Measurements from ENCODE around the gene CD300C. TPM values are rescaled to one million over a fixed set of nuclear protein-coding genes. Genes with fewer than 3 reads are reported as not detected.
A peak's percentile ranks its signal among the peaks of the same experiment; 100 is the strongest.
"Not testable (repeated sequence)": the region's sequence is repeated elsewhere in the genome, so short reads cannot be mapped to it uniquely, and the experiment has no call there.

CD300C gene
- polyA plus RNA-seq, 1 donor, result 0.18 TPM

DNA sequence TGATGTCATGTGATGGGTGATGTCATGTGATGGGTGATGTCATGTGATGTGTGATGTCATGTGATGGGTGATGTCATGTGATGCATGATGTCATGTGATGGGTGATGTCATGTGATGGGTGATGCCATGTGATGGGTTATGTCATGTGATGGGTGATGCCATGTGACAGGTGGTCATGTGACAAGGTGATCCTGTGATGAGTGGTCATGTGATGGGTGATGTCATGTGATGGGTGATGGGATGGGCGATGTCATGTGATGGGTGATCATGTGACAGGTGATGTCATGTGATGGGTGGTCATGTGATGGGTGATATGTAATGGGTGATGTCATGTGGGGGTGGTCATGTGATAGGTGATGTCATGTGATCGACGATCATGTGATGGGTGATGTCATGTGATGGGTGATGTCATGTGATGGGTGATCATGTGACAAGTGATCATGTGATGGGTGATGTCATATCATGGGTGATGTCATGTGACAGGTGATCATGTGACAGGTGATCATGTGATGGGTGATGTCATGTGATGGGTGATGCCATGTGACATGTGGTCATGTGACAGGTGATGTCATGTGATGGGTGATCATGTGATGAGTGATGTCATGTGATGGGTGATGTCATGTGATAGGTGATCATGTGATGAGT is 31.8 kb downstream of the CD300C start:
- DNase-seq, result no peak

DNA sequence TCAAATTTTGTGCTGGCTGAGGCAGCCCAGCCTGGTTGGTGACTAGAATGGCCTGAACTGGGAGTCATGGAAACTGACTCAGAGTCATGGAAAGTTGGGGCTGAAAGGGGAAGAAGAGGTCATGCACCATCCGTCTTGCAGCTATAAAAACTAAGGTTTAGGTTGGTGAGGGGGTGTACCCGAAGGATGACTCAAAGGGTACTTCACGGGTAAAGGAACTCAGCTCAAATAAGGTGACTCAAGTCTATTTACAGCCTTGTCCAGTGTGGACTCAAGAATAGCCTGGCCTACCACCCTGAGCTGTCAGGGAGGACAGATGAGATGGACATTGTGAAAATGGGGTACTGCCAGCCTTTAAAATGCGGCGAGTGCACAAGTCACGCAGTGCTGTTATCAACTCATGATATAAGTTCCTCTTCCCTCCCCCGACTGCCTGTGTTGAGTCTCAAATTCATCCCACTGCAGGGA is 33.3 kb downstream of the CD300C start:
- DNase-seq, result no peak

DNA sequence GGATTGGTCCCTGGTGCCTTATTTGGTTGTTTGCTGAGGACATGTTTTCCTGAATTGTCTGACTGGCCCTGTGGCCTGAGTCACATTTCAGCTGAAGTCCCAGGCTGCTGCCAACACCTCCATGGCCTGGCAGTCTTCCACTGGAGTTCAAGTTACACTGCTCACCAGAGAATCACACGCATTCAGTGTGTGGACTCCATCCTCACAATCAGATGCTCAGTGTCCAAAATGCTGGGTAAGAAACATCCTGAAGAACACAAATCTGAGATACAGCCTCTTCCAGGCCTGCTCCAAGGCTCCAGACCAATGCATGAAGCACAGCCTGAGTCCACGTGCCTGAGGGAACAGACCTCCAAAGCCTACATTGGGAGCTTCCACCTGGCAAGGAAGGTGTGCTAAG is 33.9 kb downstream of the CD300C start:
- DNase-seq, result no peak

DNA sequence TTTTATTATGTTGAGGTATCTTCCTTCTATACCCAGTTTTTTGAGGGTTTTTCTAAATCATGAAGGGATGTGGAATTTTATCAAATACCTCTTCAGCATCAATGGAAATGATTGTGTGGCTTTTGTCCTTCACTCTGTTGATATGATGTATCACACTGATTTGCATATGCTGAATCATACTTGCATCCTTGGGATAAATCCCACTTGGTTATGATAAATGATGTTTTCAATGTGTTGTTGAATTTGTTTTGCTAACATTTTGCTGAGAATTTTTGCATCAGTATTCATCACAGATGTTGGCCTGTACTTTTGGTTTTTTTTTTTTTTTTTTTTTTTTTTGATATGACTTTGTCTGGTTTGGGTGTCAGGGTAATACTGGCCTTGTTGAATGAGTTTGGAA is 37.8 kb downstream of the CD300C start:
- DNase-seq, result no peak

DNA sequence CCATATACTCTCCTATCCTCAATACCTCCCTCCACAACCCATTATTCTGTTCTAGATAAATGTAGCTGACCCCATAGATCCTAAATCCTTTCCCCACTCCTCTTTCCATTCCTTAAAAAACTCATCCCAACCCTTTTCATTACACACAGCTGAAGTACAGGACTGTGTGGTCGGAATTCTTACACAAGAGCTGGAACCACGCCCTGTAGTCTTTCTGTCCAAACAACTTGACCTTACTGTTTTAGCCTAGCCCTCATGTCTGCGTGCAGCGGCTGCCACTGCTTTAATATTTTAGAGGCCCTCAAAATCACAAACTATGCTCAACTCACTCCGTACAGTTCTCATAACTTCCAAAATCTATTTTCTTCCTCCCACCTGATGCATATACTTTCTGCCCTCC is 42.0 kb downstream of the CD300C start:
- DNase-seq, result not testable (repeated sequence)

DNA sequence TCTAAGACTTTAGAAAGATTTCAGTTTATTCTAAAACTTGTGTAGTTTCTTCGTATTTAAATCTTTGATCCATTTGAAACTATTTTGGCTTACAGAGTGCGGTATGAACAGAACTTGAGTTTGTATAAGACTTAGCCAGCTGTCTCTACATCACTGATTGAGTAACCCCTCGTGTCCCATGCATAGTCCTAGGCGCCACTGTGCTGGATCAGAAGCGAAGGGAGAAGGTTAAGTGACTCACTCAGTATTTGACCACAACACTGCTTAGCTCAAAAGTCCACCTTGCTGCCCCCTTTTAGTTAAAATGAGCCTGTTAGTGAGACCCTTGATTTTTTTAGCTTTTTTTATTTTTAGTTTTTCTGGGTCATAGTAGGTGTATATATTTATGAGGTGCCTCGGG is 43.1 kb downstream of the CD300C start:
- no peak for DNase-seq

DNA sequence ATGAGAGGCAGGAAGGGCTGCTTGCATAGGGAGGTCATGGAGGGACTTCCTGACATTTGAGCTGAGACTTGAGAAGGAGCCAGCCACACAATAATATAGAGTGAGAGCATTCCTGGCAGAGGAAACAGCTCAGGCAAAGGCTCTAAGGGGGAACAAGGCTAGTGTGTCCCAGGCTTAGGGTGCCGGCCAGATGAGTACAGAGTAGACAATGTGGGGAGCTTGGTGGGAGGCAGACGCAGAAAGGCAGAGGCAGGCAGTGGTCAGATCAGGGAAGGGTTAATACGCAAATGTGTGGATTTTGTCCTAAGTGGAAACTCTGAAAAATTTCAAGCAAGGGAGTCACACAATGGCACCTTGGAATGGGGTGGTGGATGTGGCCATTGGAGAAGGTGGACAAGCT is 45.9 kb downstream of the CD300C start:
- no peak for DNase-seq

DNA sequence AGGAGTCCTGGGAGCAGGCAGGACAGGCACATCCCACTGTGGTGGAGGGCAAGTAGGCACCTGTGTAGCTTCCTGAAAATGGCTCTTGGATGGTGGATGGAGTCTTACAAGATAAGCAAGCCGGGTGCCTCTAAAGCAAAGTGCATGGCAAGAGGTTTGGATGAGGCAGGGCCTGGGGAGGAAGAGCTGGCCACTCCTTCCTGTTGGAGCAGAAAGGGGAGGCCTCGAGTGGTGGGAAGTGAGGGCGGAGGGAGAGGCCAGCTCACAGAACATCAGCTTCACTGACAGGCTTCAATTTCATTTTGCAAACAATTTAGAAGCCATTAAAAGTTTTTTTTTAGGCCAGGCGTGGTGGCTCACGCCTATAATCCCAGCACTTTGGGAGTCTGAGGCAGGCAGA is 48.4 kb downstream of the CD300C start:
- DNase-seq, result no peak

DNA sequence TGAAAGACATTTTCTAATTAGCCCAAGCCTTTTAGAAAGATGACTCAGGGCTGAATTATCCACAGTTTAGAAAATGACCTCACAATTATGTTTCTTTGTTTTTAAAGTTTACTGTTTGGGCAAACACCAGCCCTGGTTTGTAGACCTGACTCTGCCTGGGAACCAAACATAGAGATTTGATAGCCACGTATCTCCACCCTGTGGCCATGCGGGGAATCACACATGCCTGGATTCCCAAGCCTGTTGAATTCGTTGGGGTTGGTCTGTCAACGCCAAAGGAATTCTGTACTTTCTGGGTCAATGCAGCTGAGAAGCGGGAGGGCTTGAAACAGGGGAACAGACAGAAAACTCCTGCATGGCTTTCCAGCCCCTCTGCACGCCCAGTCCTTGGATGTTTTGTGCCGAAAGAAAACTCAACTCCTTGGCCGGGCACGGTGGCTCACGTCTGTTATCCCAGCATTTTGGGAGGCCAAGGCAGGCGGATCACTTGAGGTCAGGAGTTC is 52.5 kb downstream of the CD300C start:
- DNase-seq, result peak; percentile 73

DNA sequence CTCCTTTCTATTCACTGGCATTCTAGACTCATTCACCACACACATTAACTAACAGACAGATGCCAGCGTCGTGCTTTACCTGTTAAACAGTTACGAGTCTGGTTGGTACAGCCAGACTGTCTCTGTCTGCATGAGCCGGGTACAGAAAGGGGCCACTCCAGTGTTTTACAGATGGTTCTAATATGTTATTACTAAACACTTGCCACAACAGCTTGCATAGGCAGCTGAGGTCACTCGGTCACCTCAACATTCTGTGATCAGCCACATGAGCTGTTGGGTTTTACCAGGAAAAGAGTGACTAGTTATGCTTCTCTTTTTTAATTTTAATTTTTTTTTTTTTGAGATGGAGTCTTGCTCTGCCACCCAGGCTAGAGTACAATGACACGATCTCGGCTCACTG is 54.3 kb downstream of the CD300C start:
- no peak for DNase-seq

Other genes starting within 250 kb of the CD300C start
- 0.86 TPM for gene KIF19, start 219.9 kb downstream of the CD300C start, polyA plus RNA-seq (ENCODE audit: insufficient read length)
- 0.13 TPM for gene BTBD17, start 184.2 kb downstream of the CD300C start, polyA plus RNA-seq (ENCODE audit: insufficient read length)
- 0.25 TPM for gene GPR142, start 178.6 kb downstream of the CD300C start, polyA plus RNA-seq (ENCODE audit: insufficient read length)
- 80.8 TPM for gene GPRC5C, start 114.0 kb downstream of the CD300C start, polyA plus RNA-seq (ENCODE audit: insufficient read length)
- 0.91 TPM for gene CD300A, start 79.5 kb downstream of the CD300C start, polyA plus RNA-seq (ENCODE audit: insufficient read length)
- gene CD300LB, start 14.6 kb downstream of the CD300C start, polyA plus RNA-seq (ENCODE audit: insufficient read length), result 0.15 TPM
- not detected for gene CD300H, start 21.4 kb upstream of the CD300C start, polyA plus RNA-seq (ENCODE audit: insufficient read length)
- 0.13 TPM for gene CD300LD, start 46.2 kb upstream of the CD300C start, polyA plus RNA-seq (ENCODE audit: insufficient read length)
- 0.10 TPM for gene CD300E, start 77.6 kb upstream of the CD300C start, polyA plus RNA-seq (ENCODE audit: insufficient read length)
- 0.23 TPM for gene CD300LF, start 166.8 kb upstream of the CD300C start, polyA plus RNA-seq (ENCODE audit: insufficient read length)
- 6.6 TPM for gene RAB37, start 191.1 kb upstream of the CD300C start, polyA plus RNA-seq (ENCODE audit: insufficient read length)
- 163 TPM for gene NHERF1, start 202.5 kb upstream of the CD300C start, polyA plus RNA-seq (ENCODE audit: insufficient read length)
- 46.7 TPM for gene NAT9, start 230.2 kb upstream of the CD300C start, polyA plus RNA-seq (ENCODE audit: insufficient read length)

All from left kidney (tissue), 2 donors.